Measurements from ENCODE around the gene CASD1. TPM values are rescaled to one million over a fixed set of nuclear protein-coding genes. Genes with fewer than 3 reads are reported as not detected.

Gene CASD1
- polyA plus RNA-seq, 2 of the 4 experiments (the other 2 are of a cell fraction): 16.3 to 35.4 TPM

DNA sequence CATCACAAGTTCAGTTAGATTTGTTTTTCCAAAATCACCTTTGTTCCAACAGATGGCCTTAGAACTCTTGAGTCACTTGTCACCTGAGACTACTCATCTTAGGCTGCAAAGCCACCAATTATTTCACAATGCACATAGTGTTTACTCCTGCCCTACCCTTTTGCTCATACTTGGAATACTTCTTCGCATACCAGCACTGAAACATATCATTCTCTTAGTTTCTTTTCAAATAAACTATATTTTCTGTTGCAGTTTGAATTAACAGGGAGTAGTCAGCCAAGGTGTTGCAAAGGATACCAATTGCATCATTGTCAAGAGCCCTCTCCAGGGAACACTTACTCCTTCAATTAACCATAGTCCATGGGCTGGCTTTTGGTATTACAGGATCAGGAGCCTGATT is 71.0 kb downstream of the CASD1 start:
- H3K27ac ChIP-seq: peak overlapping the region; percentile 79 to 81
- H3K4me3 ChIP-seq: no peak overlapping the region
- FAIRE-seq: peak; percentile 39
- H3K4me1 ChIP-seq: peaks cover 48% of the 10 kb centered on the region
- H3K9me3 ChIP-seq: peaks cover 9% of the 10 kb centered on the region
- peak overlapping the region; percentile 66 for H3K4me2 ChIP-seq
- DNase-seq (ENCODE audit: low read depth in 1 of 2, low spot score in 1 of 2): peak; percentile 41 to 85
- CTCF ChIA-PET: no interaction called here
- no peak for TF ChIP-seq CBX2 (IDR thresholded peaks at IDR 0.05; ENCODE audit: borderline replicate concordance, low read depth)
- no peak for TF ChIP-seq RFX5 (IDR thresholded peaks at IDR 0.05)
- no peak for TF ChIP-seq HOXB13 (CRISPR knock-in tag; IDR thresholded peaks at IDR 0.05; ENCODE audit: low read depth)
- no peak for TF ChIP-seq RNF2 (IDR thresholded peaks at IDR 0.05; ENCODE audit: borderline replicate concordance, low read depth)
- TF ChIP-seq SMC3 (IDR thresholded peaks at IDR 0.05): 0 out of 3 replicates have a peak, but pooled peaks have one; percentile 27
- TF ChIP-seq MYC (IDR thresholded peaks at IDR 0.05; ENCODE audit: borderline replicate concordance, low read length): no peak
- TF ChIP-seq BHLHE40 (IDR thresholded peaks at IDR 0.05; ENCODE audit: low read depth, low read length): no peak
- TF ChIP-seq JUN (IDR thresholded peaks at IDR 0.05): peak; percentile 74 to 78; a peak in 4 of 5 replicates
- no peak for TF ChIP-seq ZC3H11A (IDR thresholded peaks at IDR 0.05)
- no peak for TF ChIP-seq KDM1A (IDR thresholded peaks at IDR 0.05; ENCODE audit: low read depth)
- no peak for TF ChIP-seq CBX8 (IDR thresholded peaks at IDR 0.05)
- TF ChIP-seq CHD4 (IDR thresholded peaks at IDR 0.05; ENCODE audit: borderline replicate concordance): no peak
- no peak for TF ChIP-seq NFE2L2 (conservative IDR thresholded peaks at IDR 0.05; ENCODE audit: low read length)
- peak; percentile 51 for TF ChIP-seq FOSL2 (IDR thresholded peaks at IDR 0.05)
- TF ChIP-seq FOSL2 (CRISPR knock-in tag; IDR thresholded peaks at IDR 0.05): peak; percentile 83
- TF ChIP-seq POLR2AphosphoS2 (conservative IDR thresholded peaks at IDR 0.05; ENCODE audit: low read length): no peak
- TF ChIP-seq, protein P1, sequence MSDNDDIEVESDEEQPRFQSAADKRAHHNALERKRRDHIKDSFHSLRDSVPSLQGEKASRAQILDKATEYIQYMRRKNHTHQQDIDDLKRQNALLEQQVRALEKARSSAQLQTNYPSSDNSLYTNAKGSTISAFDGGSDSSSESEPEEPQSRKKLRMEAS (IDR thresholded peaks at IDR 0.05): no peak
- peak; percentile 77 for TF ChIP-seq JUNB (IDR thresholded peaks at IDR 0.05)
- TF ChIP-seq TFCP2L1 (CRISPR knock-in tag; IDR thresholded peaks at IDR 0.05): no peak
- TF ChIP-seq MAFK (IDR thresholded peaks at IDR 0.05; ENCODE audit: partially characterized antibody): no peak
- TF ChIP-seq NPAS2 (CRISPR knock-in tag; IDR thresholded peaks at IDR 0.05; ENCODE audit: borderline replicate concordance): no peak
- TF ChIP-seq, protein P2, sequence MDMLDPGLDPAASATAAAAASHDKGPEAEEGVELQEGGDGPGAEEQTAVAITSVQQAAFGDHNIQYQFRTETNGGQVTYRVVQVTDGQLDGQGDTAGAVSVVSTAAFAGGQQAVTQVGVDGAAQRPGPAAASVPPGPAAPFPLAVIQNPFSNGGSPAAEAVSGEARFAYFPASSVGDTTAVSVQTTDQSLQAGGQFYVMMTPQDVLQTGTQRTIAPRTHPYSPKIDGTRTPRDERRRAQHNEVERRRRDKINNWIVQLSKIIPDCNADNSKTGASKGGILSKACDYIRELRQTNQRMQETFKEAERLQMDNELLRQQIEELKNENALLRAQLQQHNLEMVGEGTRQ (IDR thresholded peaks at IDR 0.05): no peak
- peak; percentile 69 to 85; a peak in 3 of 5 replicates for TF ChIP-seq EP300 (IDR thresholded peaks at IDR 0.05)
- peak; percentile 77 for TF ChIP-seq GATA3 (IDR thresholded peaks at IDR 0.05; ENCODE audit: borderline replicate concordance)
- TF ChIP-seq FOSB (CRISPR knock-in tag; IDR thresholded peaks at IDR 0.05): no peak
- TF ChIP-seq, protein P3, sequence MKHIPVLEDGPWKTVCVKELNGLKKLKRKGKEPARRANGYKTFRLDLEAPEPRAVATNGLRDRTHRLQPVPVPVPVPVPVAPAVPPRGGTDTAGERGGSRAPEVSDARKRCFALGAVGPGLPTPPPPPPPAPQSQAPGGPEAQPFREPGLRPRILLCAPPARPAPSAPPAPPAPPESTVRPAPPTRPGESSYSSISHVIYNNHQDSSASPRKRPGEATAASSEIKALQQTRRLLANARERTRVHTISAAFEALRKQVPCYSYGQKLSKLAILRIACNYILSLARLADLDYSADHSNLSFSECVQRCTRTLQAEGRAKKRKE (CRISPR knock-in tag; IDR thresholded peaks at IDR 0.05; ENCODE audit: low read depth): no peak
- no peak for TF ChIP-seq ZNF302 (CRISPR knock-in tag; IDR thresholded peaks at IDR 0.05)
- no peak for TF ChIP-seq ESRRA (IDR thresholded peaks at IDR 0.05; ENCODE audit: borderline replicate concordance, low read length)
- TF ChIP-seq, protein P4, sequence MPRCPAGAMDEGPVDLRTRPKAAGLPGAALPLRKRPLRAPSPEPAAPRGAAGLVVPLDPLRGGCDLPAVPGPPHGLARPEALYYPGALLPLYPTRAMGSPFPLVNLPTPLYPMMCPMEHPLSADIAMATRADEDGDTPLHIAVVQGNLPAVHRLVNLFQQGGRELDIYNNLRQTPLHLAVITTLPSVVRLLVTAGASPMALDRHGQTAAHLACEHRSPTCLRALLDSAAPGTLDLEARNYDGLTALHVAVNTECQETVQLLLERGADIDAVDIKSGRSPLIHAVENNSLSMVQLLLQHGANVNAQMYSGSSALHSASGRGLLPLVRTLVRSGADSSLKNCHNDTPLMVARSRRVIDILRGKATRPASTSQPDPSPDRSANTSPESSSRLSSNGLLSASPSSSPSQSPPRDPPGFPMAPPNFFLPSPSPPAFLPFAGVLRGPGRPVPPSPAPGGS (IDR thresholded peaks at IDR 0.05): peak; percentile 81; the same call in 1 of the 3 replicates
- no peak for TF ChIP-seq SREBF2 (IDR thresholded peaks at IDR 0.05)
- TF ChIP-seq, protein P5, sequence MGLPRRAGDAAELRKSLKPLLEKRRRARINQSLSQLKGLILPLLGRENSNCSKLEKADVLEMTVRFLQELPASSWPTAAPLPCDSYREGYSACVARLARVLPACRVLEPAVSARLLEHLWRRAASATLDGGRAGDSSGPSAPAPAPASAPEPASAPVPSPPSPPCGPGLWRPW (IDR thresholded peaks at IDR 0.05): peak; percentile 93
- TF ChIP-seq FOXS1 (CRISPR knock-in tag; IDR thresholded peaks at IDR 0.05): no peak
- no peak for TF ChIP-seq KDM5A (IDR thresholded peaks at IDR 0.05)
- peak; percentile 90 to 93 for TF ChIP-seq CEBPB (IDR thresholded peaks at IDR 0.05)
- TF ChIP-seq EHF (CRISPR knock-in tag; IDR thresholded peaks at IDR 0.05): no peak
- ATAC-seq: peak; percentile 91 to 96
- POLR2A ChIA-PET: no interaction called here
- WGBS (ENCODE audit: missing lambda C conversion rate): 3% methylated on average over 1 of the region's 1 CpG
